B cell (primary cell): ENCODE measurements around the gene SLCO2B1. TPM values are rescaled to one million over a fixed set of nuclear protein-coding genes. Genes with fewer than 3 reads are reported as not detected.

Experiments
- ATAC-seq: fragments of 200-7000 bp; cut with Tn5 transposase; one replicate; pipeline ENCODE4 v1.10.0; 2021; ENCODE audit warnings: low read depth, mild to moderate bottlenecking, moderate number of reproducible peaks, moderate library complexity
- CTCF ChIA-PET: fragments of 350-600 bp; sonication (Branson Sonifier 250); formaldehyde crosslinking; loops from one replicate; lab custom pipeline; 2021; ENCODE audit warnings: antibody characterized with exemption, inconsistent platforms; lab: Charles Lee
- POLR2A ChIA-PET: fragments of 350-600 bp; sonication (Branson Sonifier 250); formaldehyde crosslinking; loops from one replicate; lab custom pipeline; 2021; ENCODE audit warnings: antibody characterized with exemption; lab: Charles Lee
- DNase-seq: peaks from one replicate; pipeline ENCODE4 v3.0.0; 2013
- H2AFZ ChIP-seq: 2 replicates; pipeline ENCODE4 v1.6.1; 2012; ENCODE audit warnings: mild to moderate bottlenecking, low read depth, low read length; ENCODE audit not compliant: insufficient read depth, poor library complexity, severe bottlenecking
- H3K27ac ChIP-seq, 2 donors: 1 replicate in 1 of 2; 2 replicates in 1 of 2; pipeline ENCODE4 v1.5.1; 2012 to 2013; ENCODE audit warnings: low read length in 2 of 2, mild to moderate bottlenecking in 2 of 2, moderate library complexity in 1 of 2
- H3K27me3 ChIP-seq, 4 experiments: fragments of 200-600 bp in 1 of 4; sonication (generic) in 1 of 4; replicated peaks in 1 of 4; 1 replicate in 2 of 4; 2 replicates in 2 of 4; pipeline versions ENCODE4 v1.6.1 to v1.7.0; 2013 to 2016; ENCODE audit warnings: low read length in 3 of 4, mild to moderate bottlenecking in 2 of 4, mixed read lengths in 1 of 4, moderate library complexity in 1 of 4; ENCODE audit not compliant: insufficient read depth in 4 of 4, control insufficient read depth in 3 of 4; ENCODE audit errors: control extremely low read depth in 1 of 4
- H3K36me3 ChIP-seq, 2 experiments: replicated peaks in 1 of 2; 1 replicate in 1 of 2; 2 replicates in 1 of 2; pipeline versions ENCODE4 v1.6.1 to v1.7.1; 2013; ENCODE audit warnings: low read length in 1 of 2; ENCODE audit not compliant: insufficient read depth in 2 of 2, control insufficient read depth in 1 of 2; ENCODE audit errors: control extremely low read depth in 1 of 2, extremely low read depth in 1 of 2
- H3K4me1 ChIP-seq, 2 donors: fragments of 200-600 bp in 1 of 2; sonication (generic) in 1 of 2; 1 replicate in 1 of 2; 2 replicates in 1 of 2; pipeline versions ENCODE4 v1.5.1 to v1.6.1; 2013 to 2017; ENCODE audit warnings: low read length in 2 of 2; ENCODE audit not compliant: control insufficient read depth in 2 of 2, insufficient read depth in 2 of 2
- H3K4me2 ChIP-seq: replicated peaks from 2 replicates; pipeline ENCODE3; 2012; ENCODE audit warnings: mild to moderate bottlenecking, low read depth, low read length; ENCODE audit not compliant: poor library complexity, severe bottlenecking
- H3K4me3 ChIP-seq, 5 experiments: fragments of 200-600 bp in 1 of 5; sonication (generic) in 1 of 5; 1 replicate in 3 of 5; 2 replicates in 2 of 5; pipeline versions ENCODE4 v1.5.1 to v1.7.0; 2011 to 2016; ENCODE audit warnings: low read length in 4 of 5, mild to moderate bottlenecking in 4 of 5, low read depth in 2 of 5, control low read depth in 1 of 5, moderate library complexity in 1 of 5; ENCODE audit not compliant: insufficient read depth in 1 of 5; ENCODE audit errors: control extremely low read depth in 1 of 5, extremely low read depth in 1 of 5
- H3K79me2 ChIP-seq: fragments of 200-600 bp; sonication (generic); one replicate; pipeline ENCODE4 v1.6.0; 2016; ENCODE audit warnings: low read length; ENCODE audit not compliant: control insufficient read depth, insufficient read depth
- H3K9ac ChIP-seq: fragments of 200-600 bp; sonication (generic); 2 replicates; pipeline ENCODE4 v1.6.1; 2017; ENCODE audit warnings: mild to moderate bottlenecking, low read length, moderate library complexity
- H3K9me3 ChIP-seq, 3 donors: one replicate each; pipeline versions ENCODE4 v1.6.1 to v1.7.1; 2013; ENCODE audit warnings: low read length in 2 of 3; ENCODE audit not compliant: control insufficient read depth in 2 of 3, insufficient read depth in 1 of 3; ENCODE audit errors: control extremely low read depth in 1 of 3
- H4K20me1 ChIP-seq: 2 replicates; pipeline ENCODE4 v1.6.0; 2012; ENCODE audit warnings: mild to moderate bottlenecking, low read length; ENCODE audit not compliant: insufficient read depth, control insufficient read depth, poor library complexity, severe bottlenecking
- H3K27ac Mint-ChIP-seq: one replicate; pipeline ENCODE4 v1.8.0; 2021; ENCODE audit warnings: mixed read lengths
- H3K27me3 Mint-ChIP-seq: one replicate; pipeline ENCODE4 v1.8.0; 2021; ENCODE audit warnings: mixed read lengths
- H3K4me1 Mint-ChIP-seq: one replicate; pipeline ENCODE4 v1.8.0; 2021; ENCODE audit warnings: mixed read lengths
- H3K4me3 Mint-ChIP-seq: one replicate; pipeline ENCODE4 v1.8.0; 2021; ENCODE audit warnings: mixed read lengths
- H3K9me3 Mint-ChIP-seq: one replicate; pipeline ENCODE4 v1.8.0; 2022; ENCODE audit warnings: mixed read lengths; ENCODE audit not compliant: insufficient read depth
- EZH2 ChIP-seq: IDR thresholded peaks from 2 replicates; pipeline ENCODE4 v1.6.1; 2012; ENCODE audit warnings: borderline replicate concordance, low read depth, mild to moderate bottlenecking, moderate library complexity, low read length; ENCODE audit not compliant: insufficient read depth, poor library complexity, severe bottlenecking
- WGBS: methylation state at CpG from one replicate; pipeline ENCODE4 v1.1.5; 2013; ENCODE audit warnings: missing lambda C conversion rate; ENCODE audit not compliant: insufficient coverage; 5-methylcytosine and 5-hydroxymethylcytosine counted together
- intact Hi-C: fragments of 100-400 bp; cut with micrococcal nuclease; formaldehyde crosslinking; loops from one replicate; pipeline ENCODE4 v1.10.0; 2022
- polyA plus RNA-seq: library from polyadenylated mRNA; depleted of rRNA; stranded (reverse); fragments of >200 nt; gene quantifications from 2 replicates; pipeline ENCODE4 v1.2.3, GENCODE V29; 2012
- total RNA-seq, 2 donors: library from RNA; stranded (reverse); fragments of 120-200 nt in 1 of 2; gene quantifications; 1 replicate in 1 of 2; 2 replicates in 1 of 2; pipeline versions ENCODE4 v1.2.3 to v1.2.4, GENCODE V29; 2013 to 2022
- TF ChIP-seq, protein P1 (sequence below): fragments of 200-600 bp; IDR thresholded peaks from one replicate; pipeline ENCODE4 v1.8.0; 2022; ENCODE audit warnings: antibody characterized with exemption, mild to moderate bottlenecking

SLCO2B1 gene
- total and polyA plus RNA-seq, 2 donors (not counting 1 experiment from before 2014, with no cell fraction given) = 1.2 TPM; not detected in 1

DNA sequence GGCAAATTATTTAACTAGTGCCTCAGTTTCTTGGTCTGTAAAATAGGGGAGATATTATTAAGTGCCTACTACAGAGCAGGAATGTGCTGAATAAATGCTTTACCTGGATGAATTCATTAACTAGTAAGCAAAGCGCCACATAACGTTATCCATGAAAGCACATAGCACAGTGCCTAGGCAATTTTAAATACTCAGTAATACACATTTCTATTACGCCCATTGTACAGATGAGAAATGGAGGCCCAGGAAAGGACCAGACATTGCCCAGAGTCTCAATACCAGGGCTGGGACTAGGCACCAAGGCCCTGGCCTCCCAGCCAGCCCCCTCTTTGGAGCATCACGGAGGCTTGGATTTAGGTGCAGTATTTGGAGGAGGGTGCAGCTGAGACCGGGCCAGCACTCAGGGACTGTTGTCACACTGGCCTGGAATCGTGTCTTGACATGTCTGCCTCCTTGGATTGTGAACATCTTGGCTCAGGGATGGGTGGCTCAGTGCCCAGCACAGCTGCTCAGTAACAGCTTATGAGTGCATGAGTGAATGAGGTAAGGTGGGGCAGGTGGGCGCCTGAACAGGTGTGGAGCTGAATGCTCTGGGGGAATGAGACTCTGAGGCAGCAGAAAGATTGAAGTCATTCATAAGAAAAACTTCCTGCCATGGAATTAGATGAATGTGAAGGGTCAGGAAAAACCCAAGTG is 47.5 kb downstream of the SLCO2B1 start:
- WGBS = 86% methylated on average over 4 of the region's 7 CpGs
- no peaks in the 10 kb centered on the region for H3K9me3 Mint-ChIP-seq

DNA sequence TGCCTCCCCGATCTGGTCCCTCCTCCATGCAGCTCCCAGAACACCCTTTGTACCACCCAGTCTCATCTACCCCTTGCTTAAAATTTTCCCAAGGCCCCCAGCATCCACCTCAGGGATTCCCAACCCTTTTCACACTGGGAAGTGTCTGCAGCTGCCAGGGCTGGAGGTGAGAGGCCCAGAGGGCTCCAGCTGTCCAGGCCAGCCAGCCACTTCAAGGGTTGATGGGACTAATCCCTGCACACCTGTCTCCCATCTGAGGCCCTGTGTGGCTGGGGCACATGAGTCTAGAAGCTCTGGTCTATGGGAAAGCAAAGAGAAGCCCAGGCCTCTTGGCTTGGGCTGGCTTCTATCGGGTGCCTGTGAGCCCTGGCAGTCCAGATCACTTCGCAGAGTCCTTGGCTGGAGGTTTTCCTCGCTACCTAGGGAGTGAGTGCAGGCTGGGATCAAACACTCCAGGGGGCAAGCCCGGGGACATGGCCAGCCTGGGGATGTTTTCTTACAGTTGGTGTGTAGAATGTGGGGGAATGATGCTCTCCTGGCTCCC is 48.6 kb downstream of the SLCO2B1 start:
- POLR2A ChIA-PET = no interaction called here
- no peaks in the 10 kb centered on the region for H3K9me3 ChIP-seq
- no peak overlapping the region for H2AFZ ChIP-seq
- intact Hi-C loops = no loop called here
- CTCF ChIA-PET = no interaction called here
- no peak for DNase-seq
- no peak overlapping the region for H3K4me3 ChIP-seq
- Mint-ChIP-seq H3K4me3 (no peak overlapping the region), H3K27ac (no peak overlapping the region), H3K9me3 (no peaks in the 10 kb centered on the region), H3K27me3 (peaks cover 17% of the 10 kb centered on the region), H3K4me1 (no peaks in the 10 kb centered on the region)
- 80% methylated on average over 3 of the region's 5 CpGs for WGBS
- H4K20me1 ChIP-seq = no peaks in the 10 kb centered on the region
- no peaks in the 10 kb centered on the region for H3K27me3 ChIP-seq
- H3K4me2 ChIP-seq = no peak overlapping the region
- no peak for ATAC-seq
- H3K4me1 ChIP-seq = no peaks in the 10 kb centered on the region
- H3K36me3 ChIP-seq = no peaks in the 10 kb centered on the region
- H3K9ac ChIP-seq = no peak overlapping the region
- H3K79me2 ChIP-seq = no peaks in the 10 kb centered on the region
- TF ChIP-seq, protein P1, sequence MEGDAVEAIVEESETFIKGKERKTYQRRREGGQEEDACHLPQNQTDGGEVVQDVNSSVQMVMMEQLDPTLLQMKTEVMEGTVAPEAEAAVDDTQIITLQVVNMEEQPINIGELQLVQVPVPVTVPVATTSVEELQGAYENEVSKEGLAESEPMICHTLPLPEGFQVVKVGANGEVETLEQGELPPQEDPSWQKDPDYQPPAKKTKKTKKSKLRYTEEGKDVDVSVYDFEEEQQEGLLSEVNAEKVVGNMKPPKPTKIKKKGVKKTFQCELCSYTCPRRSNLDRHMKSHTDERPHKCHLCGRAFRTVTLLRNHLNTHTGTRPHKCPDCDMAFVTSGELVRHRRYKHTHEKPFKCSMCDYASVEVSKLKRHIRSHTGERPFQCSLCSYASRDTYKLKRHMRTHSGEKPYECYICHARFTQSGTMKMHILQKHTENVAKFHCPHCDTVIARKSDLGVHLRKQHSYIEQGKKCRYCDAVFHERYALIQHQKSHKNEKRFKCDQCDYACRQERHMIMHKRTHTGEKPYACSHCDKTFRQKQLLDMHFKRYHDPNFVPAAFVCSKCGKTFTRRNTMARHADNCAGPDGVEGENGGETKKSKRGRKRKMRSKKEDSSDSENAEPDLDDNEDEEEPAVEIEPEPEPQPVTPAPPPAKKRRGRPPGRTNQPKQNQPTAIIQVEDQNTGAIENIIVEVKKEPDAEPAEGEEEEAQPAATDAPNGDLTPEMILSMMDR = no peak
- TF ChIP-seq EZH2 = no peak
- no peak overlapping the region for H3K27ac ChIP-seq

More for the DNA sequence above, 47.5 kb downstream of the SLCO2B1 start:
- Mint-ChIP-seq H3K4me3 (no peak overlapping the region), H3K27me3 (peaks cover 17% of the 10 kb centered on the region), H3K27ac (no peak overlapping the region), H3K4me1 (no peaks in the 10 kb centered on the region)
- no peaks in the 10 kb centered on the region for H3K79me2 ChIP-seq
- H3K4me1 ChIP-seq = no peaks in the 10 kb centered on the region
- no peak overlapping the region for H3K4me3 ChIP-seq
- H3K27me3 ChIP-seq = no peaks in the 10 kb centered on the region
- H3K9ac ChIP-seq = no peak overlapping the region
- H3K4me2 ChIP-seq = no peak overlapping the region
- TF ChIP-seq, protein P1 = no peak
- no peak for TF ChIP-seq EZH2
- no peak overlapping the region for H3K27ac ChIP-seq
- ChIA-PET CTCF (no interaction called here), POLR2A (no interaction called here)
- DNase-seq (no peak), ATAC-seq (no peak)
- H3K9me3 ChIP-seq = no peaks in the 10 kb centered on the region
- no peak overlapping the region for H2AFZ ChIP-seq
- intact Hi-C loops = no loop called here
- H4K20me1 ChIP-seq = no peaks in the 10 kb centered on the region
- no peaks in the 10 kb centered on the region for H3K36me3 ChIP-seq
